HepG2 (cell line): ENCODE results near the gene USP38. TPM values are rescaled to one million over a fixed set of nuclear protein-coding genes. Genes with fewer than 3 reads are reported as not detected.

Source experiments
- ATF7 ChIP-seq, 2 experiments: fragments of 450-650 bp in 1 of 2; sonication (generic) in 1 of 2; formaldehyde crosslinking in 1 of 2; IDR thresholded peaks; 2 replicates each; pipeline versions ENCODE4 v1.4.0 to v1.6.1; 2016 to 2020; ENCODE audit warnings: antibody characterized with exemption in 1 of 2, mild to moderate bottlenecking in 1 of 2, missing genetic modification reagents in 1 of 2
- DDIT3 ChIP-seq: sonication (generic); formaldehyde crosslinking; IDR thresholded peaks from 2 replicates; pipeline ENCODE4 v1.4.0; 2020; ENCODE audit warnings: mild to moderate bottlenecking, missing genetic modification reagents
- E2F1 ChIP-seq: sonication (generic); formaldehyde crosslinking; IDR thresholded peaks from 2 replicates; pipeline ENCODE4 v1.5.0; 2020; ENCODE audit warnings: missing genetic modification reagents
- GABPA ChIP-seq, 2 experiments: IDR thresholded peaks; 2 replicates each; pipeline ENCODE4 v1.6.1; 2011 to 2016; ENCODE audit warnings: low read depth in 2 of 2, low read length in 1 of 2, missing biosample characterization in 1 of 2, missing genetic modification characterization in 1 of 2
- GATAD1 ChIP-seq: IDR thresholded peaks from 2 replicates; pipeline ENCODE4 v1.6.1; 2016; ENCODE audit warnings: missing genetic modification reagents, missing compliant biosample characterization
- HCFC1 ChIP-seq: fragments of 150-350 bp; IDR thresholded peaks from 2 replicates; pipeline ENCODE4 v1.6.1; 2014; ENCODE audit warnings: low read depth, low read length
- HOXD1 ChIP-seq: sonication (generic); formaldehyde crosslinking; IDR thresholded peaks from 2 replicates; pipeline ENCODE4 v1.5.0; 2020; ENCODE audit warnings: missing genetic modification reagents
- MXD1 ChIP-seq: sonication (generic); formaldehyde crosslinking; IDR thresholded peaks from 2 replicates; pipeline ENCODE4 v1.4.0; 2020; ENCODE audit warnings: mild to moderate bottlenecking, missing genetic modification reagents
- PCBP1 ChIP-seq: fragments of 200-400 bp; formaldehyde crosslinking; IDR thresholded peaks from 2 replicates; pipeline ENCODE4 v1.6.1; 2017; ENCODE audit warnings: mild to moderate bottlenecking, low read depth, low read length, borderline replicate concordance
- PHF20 ChIP-seq: sonication (generic); formaldehyde crosslinking; IDR thresholded peaks from 2 replicates; pipeline ENCODE4 v1.5.0; 2020; ENCODE audit warnings: mild to moderate bottlenecking, missing genetic modification reagents
- PHF5A ChIP-seq: IDR thresholded peaks from one replicate; pipeline ENCODE4 v1.6.1; 2018; ENCODE audit warnings: low read depth, missing genetic modification reagents; ENCODE audit not compliant: unreplicated experiment
- RFX5 ChIP-seq: IDR thresholded peaks from 2 replicates; pipeline ENCODE4 v1.6.1; 2011; ENCODE audit warnings: low read depth, low read length, improper control_type of control experiment
- SP5 ChIP-seq: IDR thresholded peaks from 2 replicates; pipeline ENCODE4 v1.6.1; 2016; ENCODE audit warnings: low read depth, borderline replicate concordance
- TBP ChIP-seq: sonication (generic); formaldehyde crosslinking; IDR thresholded peaks from 2 replicates; pipeline ENCODE4 v1.5.0; 2020; ENCODE audit warnings: missing genetic modification reagents
- TBX2 ChIP-seq: sonication (generic); formaldehyde crosslinking; IDR thresholded peaks from 2 replicates; pipeline ENCODE4 v1.5.0; 2020; ENCODE audit warnings: missing genetic modification reagents, mild to moderate bottlenecking, borderline replicate concordance
- TCF7 ChIP-seq: sonication (generic); IDR thresholded peaks from 2 replicates; pipeline ENCODE4 v1.6.1; 2016; ENCODE audit warnings: antibody characterized with exemption, low read depth
- TCF7L2 ChIP-seq: IDR thresholded peaks from 2 replicates; pipeline ENCODE4 v1.6.1; 2011; ENCODE audit warnings: mild to moderate bottlenecking, low read depth, low read length, moderate library complexity
- ZFAT ChIP-seq: sonication (generic); formaldehyde crosslinking; conservative IDR thresholded peaks from 2 replicates; pipeline ENCODE4 v1.8.1; 2023; ENCODE audit warnings: missing genetic modification reagents, inconsistent platforms
- ZFP36 ChIP-seq: fragments of 150-350 bp; IDR thresholded peaks from 2 replicates; pipeline ENCODE4 v1.6.1; 2018; ENCODE audit warnings: borderline replicate concordance, low read length, low read depth; ENCODE audit not compliant: partially characterized antibody
- ZNF24 ChIP-seq: fragments of 450-650 bp; IDR thresholded peaks from 2 replicates; pipeline ENCODE4 v1.6.1; 2017; ENCODE audit warnings: antibody characterized with exemption, mild to moderate bottlenecking
- ZNF256 ChIP-seq: sonication (generic); formaldehyde crosslinking; conservative IDR thresholded peaks from 2 replicates; pipeline ENCODE4 v1.4.0; 2020; ENCODE audit warnings: missing genetic modification reagents
- ZNF280D ChIP-seq: sonication (generic); formaldehyde crosslinking; IDR thresholded peaks from 2 replicates; pipeline ENCODE4 v1.5.1; 2020; ENCODE audit warnings: mild to moderate bottlenecking, missing genetic modification reagents
- ZNF563 ChIP-seq: sonication (generic); formaldehyde crosslinking; IDR thresholded peaks from 2 replicates; pipeline ENCODE4 v1.8.0; 2022; ENCODE audit warnings: mild to moderate bottlenecking, moderate library complexity, missing genetic modification reagents
- ZNF605 ChIP-seq: sonication (generic); formaldehyde crosslinking; IDR thresholded peaks from 2 replicates; pipeline ENCODE4 v1.8.0; 2022; ENCODE audit warnings: mild to moderate bottlenecking, missing genetic modification reagents
- ZNF777 ChIP-seq: sonication (generic); formaldehyde crosslinking; IDR thresholded peaks from 2 replicates; pipeline ENCODE4 v1.4.0; 2020; ENCODE audit warnings: missing genetic modification reagents
- ZNF790 ChIP-seq: sonication (generic); formaldehyde crosslinking; IDR thresholded peaks from 2 replicates; pipeline ENCODE4 v1.8.0; 2022; ENCODE audit warnings: missing genetic modification reagents, mild to moderate bottlenecking, borderline replicate concordance
- polyA plus RNA-seq, 8 experiments: library from polyadenylated mRNA; depleted of rRNA in 3 of 8; stranded (reverse) in 7 of 8; unstranded in 1 of 8; fragments of >200 nt; fragmentation: Illumina TruSeq in 4 of 8; extraction: Trizol in 4 of 8; gene quantifications; 2 replicates each; pipeline versions ENCODE4 v1.2.1 to v1.2.3, GENCODE V29; 2011 to 2016; ENCODE audit warnings: low read depth in 4 of 8, missing spikeins in 1 of 8, mixed read lengths in 1 of 8; ENCODE audit not compliant: insufficient read depth in 1 of 8
- total RNA-seq, 5 experiments: library from RNA; depleted of rRNA; stranded (reverse); fragments of >200 nt; fragmentation: Illumina TruSeq; extraction: Trizol; gene quantifications; 2 replicates each; pipeline ENCODE4 v1.2.3, GENCODE V29; 2016; ENCODE audit warnings: low read depth in 1 of 5

The USP38 gene
- total and polyA plus RNA-seq, 2 of the 13 experiments (the other 11 are each of a cell fraction or from before 2014, with no cell fraction given): 4.5 to 11.8 TPM

- TF ChIP-seq ZNF24 (no peak), E2F1 (peak; percentile 23; the same call in 1 of the 2 replicates), ATF7 (IDR thresholded peaks at IDR 0.05) (no peak), ATF7 (CRISPR knock-in tag; IDR thresholded peaks at IDR 0.05) (no peak), GABPA (IDR thresholded peaks at IDR 0.05; ENCODE audit: low read depth, low read length) (peak; percentile 75), GABPA (CRISPR knock-in tag; IDR thresholded peaks at IDR 0.05; ENCODE audit: low read depth) (peak; percentile 91), TCF7 (no peak; the same call in 1 of the 2 replicates), PHF20 (CRISPR knock-in tag) (0 out of 2 replicates have a peak, but pooled peaks have one; percentile 13), PHF5A (peak; percentile 21), SP5 (CRISPR knock-in tag) (no peak), RFX5 (0 out of 2 replicates have a peak, but pooled peaks have one; percentile 35), ZNF563 (CRISPR knock-in tag) (peak; percentile 20; the same call in 1 of the 2 replicates), HCFC1 (no peak), ZNF790 (CRISPR knock-in tag) (no peak), TCF7L2 (no peak), MXD1 (CRISPR knock-in tag) (no peak), ZNF605 (CRISPR knock-in tag) (peak; percentile 83), ZNF777 (peak; percentile 17), DDIT3 (CRISPR knock-in tag) (no peak), ZFAT (no peak), PCBP1 (0 out of 2 replicates have a peak, but pooled peaks have one; percentile 17), ZFP36 (no peak), TBP (CRISPR knock-in tag) (0 out of 2 replicates have a peak, but pooled peaks have one; percentile 47), TBX2 (CRISPR knock-in tag) (0 out of 2 replicates have a peak, but pooled peaks have one; percentile 5), HOXD1 (CRISPR knock-in tag) (peak; percentile 57; the same call in 1 of the 2 replicates), GATAD1 (CRISPR knock-in tag) (0 out of 2 replicates have a peak, but pooled peaks have one; percentile 33), ZNF256 (CRISPR knock-in tag) (0 out of 2 replicates have a peak, but pooled peaks have one; percentile 79), ZNF280D (CRISPR knock-in tag) (peak; percentile 42; the same call in 1 of the 2 replicates)
Observed at GRCh38 chr4:143184503-143185252, at the start of gene USP38 (continued).
